Stimulated activated CD8-positive, alpha-beta memory T cell treated with anti-CD3 and anti-CD28 coated beads, Interleukin-12 subunit alpha, Interleukin-12 subunit beta, amount 100 ng/mL, for 24 hours (primary cell): ENCODE data around the gene FAM193B.
"Not testable (repeated sequence)": the region's sequence is repeated elsewhere in the genome, so short reads cannot be mapped to it uniquely, and the experiment has no call there.

Source experiments
- DNase-seq: peaks from one replicate; pipeline ENCODE4 v3.0.0-alpha.2; 2020; ENCODE audit errors: extremely low read depth

Gene FAM193B

GRCh38 chr5:177576169-177576568, 21.8 kb upstream of the FAM193B start:
- no peak for DNase-seq

GRCh38 chr5:177575488-177575887, 21.1 kb upstream of the FAM193B start:
- no peak for DNase-seq

GRCh38 chr5:177569894-177570293, 15.5 kb upstream of the FAM193B start:
- no peak for DNase-seq

GRCh38 chr5:177568326-177568725, 14.0 kb upstream of the FAM193B start:
- no peak for DNase-seq

DNA sequence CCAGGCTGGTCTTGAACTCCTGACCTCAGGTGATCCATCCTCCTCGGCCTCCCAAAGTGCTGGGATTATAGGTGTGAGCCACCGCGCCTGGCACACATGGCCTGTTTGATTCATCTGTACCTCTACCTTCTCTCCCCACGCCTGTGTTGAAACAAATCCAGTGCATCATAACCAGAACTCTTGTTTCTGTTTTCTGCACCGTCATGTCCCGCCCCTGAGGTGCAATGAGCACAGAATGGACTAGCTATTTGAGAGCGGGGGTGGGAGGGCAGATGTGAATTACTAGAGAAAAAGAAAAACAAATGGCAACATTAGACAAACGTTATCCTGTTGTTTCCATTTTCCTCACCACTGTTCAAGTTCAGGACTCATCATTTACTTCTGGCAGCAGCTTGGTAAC, 10.7 kb upstream of the FAM193B start:
- DNase-seq: no peak

DNA sequence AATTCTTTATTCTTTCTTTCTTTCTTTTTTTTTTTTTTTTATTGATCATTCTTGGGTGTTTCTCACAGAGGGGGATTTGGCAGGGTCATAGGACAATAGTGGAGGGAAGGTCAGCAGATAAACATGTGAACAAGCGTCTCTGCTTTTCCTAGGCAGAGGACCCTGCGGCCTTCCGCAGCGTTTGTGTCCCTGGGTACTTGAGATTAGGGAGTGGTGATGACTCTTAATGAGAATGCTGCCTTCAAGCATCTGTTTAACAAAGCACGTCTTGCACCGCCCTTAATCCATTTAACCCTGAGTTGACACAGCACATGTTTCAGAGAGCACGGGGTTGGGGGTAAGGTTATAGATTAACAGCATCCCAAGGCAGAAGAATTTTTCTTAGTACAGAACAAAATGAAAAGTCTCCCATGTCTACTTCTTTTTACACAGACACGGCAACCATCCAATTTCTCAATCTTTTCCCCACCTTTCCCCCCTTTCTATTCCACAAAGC, 5.1 kb upstream of the FAM193B start:
- not testable (repeated sequence) for DNase-seq

- no peak for DNase-seq
These were observed 3.4 kb upstream of the FAM193B start for GRCh38 chr5:177557796-177558195.

GRCh38 chr5:177557041-177557647, 2.8 kb upstream of the FAM193B start:
- no peak for DNase-seq

GRCh38 chr5:177555665-177556064, 1.3 kb upstream of the FAM193B start:
- no peak for DNase-seq

DNA sequence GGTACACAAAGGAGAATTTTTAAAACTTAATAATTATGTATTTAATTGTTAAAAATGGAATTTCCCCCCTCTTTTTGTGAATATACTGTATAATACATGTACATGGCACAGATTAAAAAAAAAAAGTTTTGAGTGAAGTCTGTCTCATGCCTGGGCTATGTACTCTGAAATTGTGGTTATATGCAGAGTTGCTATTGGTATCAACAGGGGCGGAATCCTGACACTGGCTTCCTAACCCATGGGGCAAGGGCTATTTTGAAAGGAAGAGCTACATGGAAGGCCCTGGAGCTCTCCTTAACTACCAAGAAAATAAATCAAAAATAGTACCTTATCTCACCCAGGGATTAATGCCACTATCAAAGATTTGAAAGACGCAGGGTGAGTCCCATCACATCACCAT, 865 bp upstream of the FAM193B start:
- no peak for DNase-seq

GRCh38 chr5:177553671-177554429, 513 bp downstream of the FAM193B start:
- DNase-seq: no peak

GRCh38 chr5:177552839-177553455, 1.4 kb downstream of the FAM193B start:
- DNase-seq: no peak

- DNase-seq: no peak
These were observed 4.2 kb downstream of the FAM193B start for GRCh38 chr5:177550122-177550521.

- no peak for DNase-seq
These were observed 5.9 kb downstream of the FAM193B start for GRCh38 chr5:177548495-177548894.

GRCh38 chr5:177547736-177548135, 6.6 kb downstream of the FAM193B start:
- no peak for DNase-seq

- DNase-seq: no peak
These were observed 8.1 kb downstream of the FAM193B start for GRCh38 chr5:177546258-177546741.

DNA sequence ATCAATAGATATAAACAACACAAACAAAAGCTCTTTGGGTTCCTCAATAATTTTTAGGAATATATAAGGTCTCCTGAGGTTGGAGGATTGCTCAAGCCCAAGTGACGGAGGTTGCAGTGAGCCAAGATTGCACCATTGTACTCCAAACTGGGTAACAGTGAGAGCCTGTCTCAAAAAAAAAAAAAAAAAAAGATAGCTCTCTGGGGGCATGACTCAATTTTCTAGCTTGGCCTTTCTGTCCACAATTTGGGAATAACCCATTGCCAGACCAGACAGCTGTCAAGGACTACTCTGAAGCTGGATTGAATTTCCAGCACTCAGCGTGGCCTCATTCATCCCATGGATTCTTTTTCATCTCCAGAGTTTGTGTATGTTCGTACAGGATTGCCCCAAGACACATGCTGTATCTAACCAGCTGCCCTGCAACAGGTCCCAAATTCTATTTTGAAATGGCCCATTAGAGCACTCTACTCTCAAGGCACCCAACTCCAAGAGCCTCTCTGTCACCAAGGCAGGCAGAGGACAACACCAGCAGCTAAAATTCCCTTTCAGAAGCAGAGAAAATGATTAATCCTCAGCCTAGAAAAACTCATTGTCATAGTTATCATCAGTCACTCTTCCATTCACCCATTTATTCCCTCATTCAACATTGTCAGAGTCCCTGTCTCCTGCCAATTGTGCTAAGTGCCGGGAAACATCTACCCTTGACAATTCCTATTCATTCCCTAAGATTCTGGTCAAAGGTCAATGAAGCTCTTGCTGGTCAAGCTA, 8.7 kb downstream of the FAM193B start:
- DNase-seq: no peak

GRCh38 chr5:177542816-177543465, 11.4 kb downstream of the FAM193B start:
- no peak for DNase-seq

DNA sequence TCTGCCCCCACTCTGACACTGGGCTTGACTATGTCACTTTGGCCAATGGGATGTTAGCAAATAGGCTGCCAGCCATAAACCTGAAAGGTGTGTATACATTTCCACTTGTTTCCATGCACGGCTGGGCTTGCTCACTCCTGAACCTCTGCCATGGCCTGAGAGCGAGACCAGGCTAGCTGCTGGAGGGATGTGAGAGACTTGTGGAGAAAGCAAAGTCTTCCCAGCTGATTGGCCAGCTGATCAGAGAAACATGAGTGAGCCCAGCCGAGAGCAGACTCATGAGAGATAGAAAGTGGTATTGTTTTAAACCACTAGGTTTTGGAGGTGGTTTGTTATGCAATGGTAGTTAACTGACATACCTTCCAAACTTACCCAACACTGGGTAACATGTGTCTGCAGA, 13.9 kb downstream of the FAM193B start:
- DNase-seq: no peak

GRCh38 chr5:177539411-177539810, 15.0 kb downstream of the FAM193B start:
- DNase-seq: no peak

GRCh38 chr5:177538876-177539275, 15.5 kb downstream of the FAM193B start:
- no peak for DNase-seq
